HG03025 (cell line): ENCODE measurements around the gene MRPS18C.
"Not testable (repeated sequence)": the region's sequence is repeated elsewhere in the genome, so short reads cannot be mapped to it uniquely, and the experiment has no call there.

Experiments used
- ATAC-seq: cut with Tn5 transposase; IDR thresholded peaks from one replicate; pipeline ENCODE4 v1.9.1; 2021; ENCODE audit warnings: mild to moderate bottlenecking, moderate library complexity; ENCODE audit not compliant: unreplicated experiment, low FRiP score

MRPS18C gene

GRCh38 chr4:83496085-83496917, 40.4 kb downstream of the MRPS18C start:
- not testable (repeated sequence) for ATAC-seq

- no peak for ATAC-seq
These were observed 42.3 kb downstream of the MRPS18C start for GRCh38 chr4:83498187-83498586.

GRCh38 chr4:83501671-83502070, 45.8 kb downstream of the MRPS18C start:
- not testable (repeated sequence) for ATAC-seq

GRCh38 chr4:83503974-83504373, 48.1 kb downstream of the MRPS18C start:
- no peak for ATAC-seq

- ATAC-seq = no peak
These were observed 48.6 kb downstream of the MRPS18C start for GRCh38 chr4:83504503-83504902.

DNA sequence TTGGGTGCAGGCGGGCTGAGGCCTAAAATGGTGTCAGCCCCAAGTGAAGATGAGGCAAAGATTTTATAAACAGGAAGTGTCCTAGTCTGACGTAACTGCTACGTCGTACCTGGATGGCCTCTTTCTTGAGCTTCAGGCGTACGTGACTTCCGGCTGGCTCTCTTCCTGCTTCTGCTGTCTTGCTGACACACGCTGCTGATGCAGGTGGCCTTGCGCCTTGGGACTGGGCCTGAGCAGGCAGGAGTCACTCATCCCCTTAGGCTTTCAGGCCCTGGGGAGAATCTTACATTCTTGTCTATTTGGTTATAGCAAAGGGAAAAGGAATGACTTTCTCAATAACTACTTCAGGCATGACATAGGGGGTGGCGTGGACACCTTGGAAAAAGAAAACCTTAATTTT, 49.1 kb downstream of the MRPS18C start:
- ATAC-seq = no peak

GRCh38 chr4:83509156-83509585, 53.3 kb downstream of the MRPS18C start:
- not testable (repeated sequence) for ATAC-seq

GRCh38 chr4:83510442-83510841, 54.6 kb downstream of the MRPS18C start:
- ATAC-seq = no peak
